RWPE1 (cell line): ENCODE results near the gene STARD8.

Experiments
- CTCF ChIA-PET: fragments of 350-600 bp; sonication (Branson Sonifier 250); formaldehyde crosslinking; extraction: SDS; loops from one replicate; lab custom pipeline; 2021; lab: Yijun Ruan, JAX
- POLR2A ChIA-PET: fragments of 400-600 bp; formaldehyde crosslinking; extraction: SDS; loops from one replicate; lab custom pipeline; 2020; ENCODE audit warnings: antibody characterized with exemption; ENCODE audit not compliant: low non-redundant PET; lab: Yijun Ruan, JAX
- DNase-seq: peaks from one replicate; pipeline ENCODE4 v3.0.0; 2012; ENCODE audit warnings: low spot score
- H3K27ac ChIP-seq: fragments of 450-650 bp; 2 replicates; pipeline ENCODE4 v1.5.1; 2017
- TF ChIP-seq, protein P1 (sequence below): fragments of 450-650 bp; conservative IDR thresholded peaks from 2 replicates; pipeline ENCODE4 v1.5.1; 2017; ENCODE audit warnings: low read depth, mild to moderate bottlenecking

Gene STARD8

DNA sequence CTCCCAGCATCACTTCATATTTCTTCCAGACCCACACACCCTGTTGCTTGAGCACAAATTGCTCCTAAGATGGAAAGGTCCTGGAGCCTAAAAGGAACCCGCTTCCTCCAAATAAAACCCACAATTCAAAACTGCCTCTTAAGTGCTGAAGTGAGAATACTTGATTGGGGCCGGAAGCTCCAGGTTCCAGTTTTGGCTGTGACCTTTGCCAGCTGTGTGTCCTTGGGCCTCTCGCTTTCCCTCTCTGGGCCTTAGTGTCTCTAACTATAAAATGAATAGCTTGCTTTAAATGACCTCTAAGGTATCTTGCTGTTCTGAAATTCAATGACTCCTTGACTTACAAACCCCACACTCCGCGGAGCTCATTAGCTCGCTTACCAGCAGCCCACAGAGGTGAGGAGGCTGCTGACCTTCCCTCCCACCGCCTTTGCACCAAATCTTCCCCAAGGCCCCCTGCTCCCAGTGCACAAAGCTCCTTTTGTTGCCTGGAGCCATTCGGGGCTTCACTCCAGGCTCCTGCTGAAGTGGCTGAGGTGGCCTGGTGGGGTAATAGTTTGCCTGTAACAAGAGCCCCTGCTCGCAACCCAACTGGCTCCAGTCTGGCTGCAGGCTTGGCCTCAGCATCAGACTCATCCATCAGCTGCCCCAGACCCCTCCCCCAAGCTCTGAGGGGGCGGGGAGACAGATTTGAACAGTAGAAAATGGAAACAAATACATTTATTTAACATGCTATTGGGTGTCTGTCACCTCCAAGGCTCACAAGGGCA, 21.8 kb downstream of the STARD8 start:
- no peak overlapping the region for H3K27ac ChIP-seq
- ChIA-PET POLR2A (no interaction called here), CTCF (no interaction called here)
- TF ChIP-seq, protein P1, sequence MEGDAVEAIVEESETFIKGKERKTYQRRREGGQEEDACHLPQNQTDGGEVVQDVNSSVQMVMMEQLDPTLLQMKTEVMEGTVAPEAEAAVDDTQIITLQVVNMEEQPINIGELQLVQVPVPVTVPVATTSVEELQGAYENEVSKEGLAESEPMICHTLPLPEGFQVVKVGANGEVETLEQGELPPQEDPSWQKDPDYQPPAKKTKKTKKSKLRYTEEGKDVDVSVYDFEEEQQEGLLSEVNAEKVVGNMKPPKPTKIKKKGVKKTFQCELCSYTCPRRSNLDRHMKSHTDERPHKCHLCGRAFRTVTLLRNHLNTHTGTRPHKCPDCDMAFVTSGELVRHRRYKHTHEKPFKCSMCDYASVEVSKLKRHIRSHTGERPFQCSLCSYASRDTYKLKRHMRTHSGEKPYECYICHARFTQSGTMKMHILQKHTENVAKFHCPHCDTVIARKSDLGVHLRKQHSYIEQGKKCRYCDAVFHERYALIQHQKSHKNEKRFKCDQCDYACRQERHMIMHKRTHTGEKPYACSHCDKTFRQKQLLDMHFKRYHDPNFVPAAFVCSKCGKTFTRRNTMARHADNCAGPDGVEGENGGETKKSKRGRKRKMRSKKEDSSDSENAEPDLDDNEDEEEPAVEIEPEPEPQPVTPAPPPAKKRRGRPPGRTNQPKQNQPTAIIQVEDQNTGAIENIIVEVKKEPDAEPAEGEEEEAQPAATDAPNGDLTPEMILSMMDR: no peak
- no peak for DNase-seq

DNA sequence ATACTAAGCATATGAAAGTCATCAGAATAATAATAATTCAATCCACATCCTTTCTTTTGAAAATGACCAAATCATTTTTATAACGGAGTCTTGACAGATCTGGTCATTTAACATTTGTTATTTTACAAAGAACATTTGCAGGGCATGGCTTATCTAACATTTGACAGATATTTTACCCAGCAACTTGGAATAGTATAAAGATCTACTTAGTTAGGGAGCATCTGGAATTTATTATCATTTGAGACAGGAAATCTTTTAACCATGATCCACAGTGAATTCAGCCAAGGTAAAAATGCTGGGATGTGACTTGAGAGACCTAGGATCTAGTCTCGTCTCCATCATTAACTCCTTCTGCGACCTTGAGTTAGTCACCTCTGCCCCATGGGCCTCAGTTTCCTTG, 22.4 kb downstream of the STARD8 start:
- DNase-seq: no peak
- POLR2A ChIA-PET: no interaction called here
- CTCF ChIA-PET: no interaction called here
- TF ChIP-seq, protein P1: no peak
- H3K27ac ChIP-seq: no peak overlapping the region

DNA sequence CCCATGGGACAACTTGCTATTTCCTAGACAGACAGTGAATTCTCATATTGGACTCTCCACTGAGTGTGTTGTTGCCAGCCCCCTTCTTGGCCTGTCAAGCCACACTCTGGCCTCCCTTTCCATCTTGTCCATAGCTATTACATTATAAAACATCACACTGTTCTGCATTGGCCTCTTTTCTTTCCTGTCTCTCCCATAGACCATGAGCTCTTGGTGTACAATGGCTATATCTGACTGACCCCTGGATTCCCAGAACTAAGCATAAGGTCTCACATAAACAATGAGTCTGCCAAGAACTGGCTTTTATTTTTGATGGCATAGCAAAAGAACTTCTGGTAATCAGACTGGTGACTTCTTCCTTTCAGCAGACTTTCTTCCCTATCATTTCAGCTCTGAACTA, 23.8 kb downstream of the STARD8 start:
- H3K27ac ChIP-seq: no peak overlapping the region
- CTCF ChIA-PET: no interaction called here
- DNase-seq: no peak
- POLR2A ChIA-PET: no interaction called here
- TF ChIP-seq, protein P1: no peak

DNA sequence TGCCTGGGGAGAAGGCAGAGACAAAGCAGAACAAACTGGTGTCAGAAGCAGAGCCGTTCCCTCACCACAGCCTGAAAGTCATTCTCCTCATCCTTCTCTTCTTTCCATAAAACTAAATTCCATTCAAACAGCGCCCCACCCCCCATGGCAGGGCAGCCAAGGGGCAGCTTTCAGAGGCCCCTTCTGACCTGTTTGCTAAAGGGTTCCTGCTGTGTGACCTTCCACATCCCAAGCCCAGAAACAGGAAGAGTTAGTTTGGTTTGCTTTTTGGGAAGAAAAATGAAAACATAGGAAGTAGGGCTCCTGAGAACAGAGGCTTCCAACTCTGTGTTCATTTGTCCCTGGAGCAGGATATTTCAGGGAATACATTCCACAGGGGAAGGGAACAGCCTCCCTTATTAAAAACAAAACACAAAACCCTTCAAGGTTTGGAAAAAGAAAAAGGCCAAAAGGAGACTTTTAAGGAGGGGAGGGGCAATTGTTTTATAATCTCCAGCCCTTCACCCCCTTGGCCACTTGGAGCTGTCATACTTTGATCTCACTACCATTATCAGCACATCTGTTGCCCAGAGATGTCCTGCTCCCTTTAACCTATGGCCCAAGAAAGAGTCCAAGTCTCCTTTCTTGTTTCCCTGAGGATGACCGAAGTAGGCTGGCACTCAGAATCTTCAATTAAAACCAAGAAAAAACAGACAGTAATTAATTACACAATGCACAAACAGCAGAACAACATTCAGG, 25.3 kb downstream of the STARD8 start:
- no peak overlapping the region for H3K27ac ChIP-seq
- ChIA-PET CTCF (no interaction called here), POLR2A (no interaction called here)
- no peak for DNase-seq
- TF ChIP-seq, protein P1: no peak

DNA sequence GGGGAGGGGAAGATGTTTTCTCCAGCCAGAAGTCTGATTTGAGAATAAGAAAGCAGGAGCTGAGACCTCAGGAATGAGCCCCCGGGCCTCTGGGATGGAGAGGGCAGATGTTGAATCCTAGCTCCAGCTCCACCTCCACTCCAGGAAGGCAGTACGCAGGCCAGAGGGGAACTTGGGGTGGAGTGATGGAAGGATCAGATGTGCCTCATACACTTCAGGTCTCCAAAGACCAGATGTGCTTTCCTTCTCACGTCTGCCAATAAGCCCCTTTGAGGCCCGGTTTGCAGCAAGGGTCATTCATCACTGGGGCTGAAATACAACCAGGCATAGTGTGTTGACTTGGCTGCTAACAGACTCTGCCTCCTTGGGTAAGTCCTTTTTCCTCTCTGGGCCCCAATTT, 28.1 kb downstream of the STARD8 start:
- H3K27ac ChIP-seq: no peak overlapping the region
- ChIA-PET POLR2A (no interaction called here), CTCF (no interaction called here)
- TF ChIP-seq, protein P1: no peak
- DNase-seq: no peak

DNA sequence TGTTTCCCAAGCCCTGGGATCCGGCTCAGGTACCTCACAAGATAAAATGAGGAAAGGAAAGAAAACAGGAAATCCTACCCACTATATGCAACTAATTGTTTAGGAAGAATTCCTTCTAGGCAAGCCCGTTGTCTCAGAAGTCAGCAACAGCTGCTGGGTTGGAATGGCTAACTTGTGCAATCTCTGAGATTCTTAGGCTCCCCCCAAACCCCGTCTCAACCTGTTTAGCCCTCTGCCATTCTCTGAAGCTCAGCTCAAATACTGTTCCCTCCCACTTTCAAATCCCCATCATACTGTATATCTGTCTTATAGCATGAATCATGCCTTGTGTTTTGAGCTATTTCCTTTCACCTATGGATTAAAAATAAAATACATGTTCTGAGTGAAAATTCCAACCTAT, 28.9 kb downstream of the STARD8 start:
- no peak for DNase-seq
- POLR2A ChIA-PET: no interaction called here
- H3K27ac ChIP-seq: no peak overlapping the region
- CTCF ChIA-PET: no interaction called here
- TF ChIP-seq, protein P1: no peak
